NCI-H2227 (cell line): ENCODE data around the gene SLC6A12.
"Not testable (repeated sequence)": the region's sequence is repeated elsewhere in the genome, so short reads cannot be mapped to it uniquely, and the experiment has no call there.

Experiments used
- DNase-seq: peaks from one replicate; lab custom pipeline; 2025; ENCODE audit not compliant: unreplicated experiment; lab: John Stamatoyannopoulos, UW

SLC6A12 gene

GRCh38 chr12:218221-218620 lies 4.3 kb upstream of the SLC6A12 start:
- no peak for DNase-seq

GRCh38 chr12:217029-217428 lies 3.1 kb upstream of the SLC6A12 start:
- DNase-seq = not testable (repeated sequence)

- DNase-seq = no peak
Observed at GRCh38 chr12:215116-215515, 1.2 kb upstream of the SLC6A12 start.

GRCh38 chr12:213527-213932 lies 427 bp downstream of the SLC6A12 start:
- DNase-seq = no peak

- DNase-seq = no peak
Observed at GRCh38 chr12:212715-213526, 1.0 kb downstream of the SLC6A12 start.

GRCh38 chr12:212415-212714 lies 1.6 kb downstream of the SLC6A12 start:
- no peak for DNase-seq

- DNase-seq = no peak
Observed at GRCh38 chr12:211639-212414, 2.1 kb downstream of the SLC6A12 start.

- no peak for DNase-seq
Observed at GRCh38 chr12:211142-211465, 2.9 kb downstream of the SLC6A12 start.

GRCh38 chr12:210277-211141 lies 3.4 kb downstream of the SLC6A12 start:
- DNase-seq = no peak

- DNase-seq = no peak
Observed at GRCh38 chr12:209851-210250, 4.1 kb downstream of the SLC6A12 start.

GRCh38 chr12:209246-209645 lies 4.7 kb downstream of the SLC6A12 start:
- no peak for DNase-seq

GRCh38 chr12:208813-209212 lies 5.1 kb downstream of the SLC6A12 start:
- no peak for DNase-seq

- DNase-seq = no peak
Observed at GRCh38 chr12:207804-208203, 6.2 kb downstream of the SLC6A12 start.

- no peak for DNase-seq
Observed at GRCh38 chr12:206746-207440, 7.1 kb downstream of the SLC6A12 start.

- no peak for DNase-seq
Observed at GRCh38 chr12:205026-205425, 8.9 kb downstream of the SLC6A12 start.

- DNase-seq = no peak
Observed at GRCh38 chr12:204261-204678, 9.7 kb downstream of the SLC6A12 start.

- peak; percentile 4 for DNase-seq
Observed at GRCh38 chr12:203462-204260, 10.3 kb downstream of the SLC6A12 start.

GRCh38 chr12:203074-203461 lies 10.9 kb downstream of the SLC6A12 start:
- no peak for DNase-seq

- peak; percentile 2 for DNase-seq
Observed at GRCh38 chr12:202081-202731, 11.8 kb downstream of the SLC6A12 start.

- no peak for DNase-seq
Observed at GRCh38 chr12:201361-201760, 12.6 kb downstream of the SLC6A12 start.
